GM18505 (cell line): ENCODE measurements around the gene CCDC194.
"Not testable (repeated sequence)": the region's sequence is repeated elsewhere in the genome, so short reads cannot be mapped to it uniquely, and the experiment has no call there.

Experiments used
- ATAC-seq: cut with Tn5 transposase; IDR thresholded peaks from one replicate; pipeline ENCODE4 v1.9.1; 2021; ENCODE audit not compliant: unreplicated experiment
- POLR2A ChIP-seq: IDR thresholded peaks from 4 replicates; pipeline ENCODE4 v1.6.1; 2011; ENCODE audit warnings: borderline replicate concordance; ENCODE audit not compliant: insufficient read depth, insufficient read length; ENCODE audit errors: extremely low read depth

The CCDC194 gene

GRCh38 chr19:17376935-17377600 lies 16.9 kb downstream of the CCDC194 start, which contains the start of gene PLVAP:
PLVAP (minus strand) TSS chr19:17377342; CDS start chr19:17377288, 54 bp downstream.
- no peak for TF ChIP-seq POLR2A

GRCh38 chr19:17370026-17370587 lies 23.9 kb downstream of the CCDC194 start:
- peak; percentile 77 for ATAC-seq
- TF ChIP-seq POLR2A, result no peak

More at GRCh38 chr19:17376935-17377600, 16.9 kb downstream of the CCDC194 start, which contains the start of gene PLVAP:
- no peak for ATAC-seq

- no peak for TF ChIP-seq POLR2A
- ATAC-seq, result no peak
These were observed 28.6 kb downstream of the CCDC194 start for GRCh38 chr19:17365361-17365760.

DNA sequence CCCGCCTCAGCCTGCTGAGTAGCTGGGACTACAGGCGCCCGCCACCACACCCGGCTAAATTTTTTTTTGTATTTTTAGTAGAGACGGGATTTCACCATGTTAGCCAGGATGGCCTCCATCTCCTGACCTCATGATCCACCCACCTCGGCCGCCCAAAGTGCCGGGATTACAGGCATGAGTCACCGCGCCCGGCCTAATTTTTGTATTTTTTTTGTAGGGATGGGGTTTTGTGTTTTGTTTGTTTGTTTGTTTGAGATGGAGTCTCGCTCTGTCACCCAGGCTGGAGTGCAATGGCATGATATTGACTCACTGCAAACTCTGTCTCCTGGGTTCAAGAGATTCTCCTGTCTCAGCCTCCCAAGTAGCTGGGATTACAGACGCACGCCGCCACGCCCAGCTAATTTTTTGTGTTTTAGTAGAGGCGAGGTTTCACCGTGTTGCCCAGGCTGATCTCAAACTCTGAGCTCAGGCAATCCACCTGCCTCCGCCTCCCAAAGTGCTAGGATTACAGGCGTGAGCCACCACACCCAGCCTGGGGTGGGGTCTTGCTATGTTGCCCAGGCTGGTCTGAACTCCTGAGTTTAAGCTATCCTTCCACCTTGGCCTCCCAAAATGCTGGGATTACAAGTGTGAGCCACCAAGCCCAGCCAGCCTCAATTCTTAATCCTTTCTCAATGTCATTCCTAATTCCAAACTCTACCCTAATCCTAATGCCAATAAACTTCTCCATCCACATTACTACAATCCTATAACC lies 30.0 kb downstream of the CCDC194 start:
- ATAC-seq, result not testable (repeated sequence)

- ATAC-seq, result no peak
- no peak for TF ChIP-seq POLR2A
These were observed 33.8 kb downstream of the CCDC194 start for GRCh38 chr19:17359905-17360800.

DNA sequence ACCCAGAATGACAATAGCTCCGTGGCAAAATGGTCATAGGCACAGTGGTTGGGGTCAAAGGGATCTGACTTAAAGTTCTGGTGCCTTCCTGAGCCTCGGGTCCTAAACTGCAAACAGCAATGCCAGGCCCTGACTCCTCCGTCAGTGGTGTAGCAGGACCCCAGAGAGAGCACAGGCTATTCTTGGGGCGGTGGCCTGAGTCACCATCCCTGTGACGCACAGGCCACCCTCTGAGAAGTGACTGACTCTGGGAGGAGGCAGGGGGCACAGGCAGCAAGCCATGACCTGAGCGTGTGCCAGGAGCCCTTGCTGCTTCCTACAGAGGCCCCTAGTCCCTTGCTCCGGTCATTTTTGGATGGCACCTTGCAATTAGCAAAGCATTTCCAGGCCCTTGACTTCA lies 35.6 kb downstream of the CCDC194 start:
- ATAC-seq, result no peak
- TF ChIP-seq POLR2A, result no peak

DNA sequence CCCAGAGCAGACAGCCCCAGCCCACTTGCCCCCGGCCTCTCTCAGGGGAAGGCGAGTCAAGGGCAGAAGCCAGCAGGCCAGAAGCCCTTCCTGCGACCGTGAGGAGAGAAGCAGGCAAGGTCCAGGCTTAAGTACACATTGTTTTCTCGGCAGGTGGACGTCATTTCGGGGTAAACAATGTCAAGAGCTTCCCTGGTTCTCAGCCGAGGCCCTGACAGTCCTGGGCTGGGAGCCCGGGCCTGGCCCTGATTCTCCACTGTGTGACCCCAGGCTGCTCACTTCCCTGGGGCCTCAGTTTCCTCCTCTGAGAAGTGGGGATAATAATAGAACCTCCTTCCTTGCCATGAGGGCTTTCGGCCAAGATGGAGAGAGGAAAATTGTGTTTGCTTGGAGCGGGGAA lies 36.3 kb downstream of the CCDC194 start:
- no peak for TF ChIP-seq POLR2A
- no peak for ATAC-seq

- no peak for ATAC-seq
- no peak for TF ChIP-seq POLR2A
These were observed 36.8 kb downstream of the CCDC194 start for GRCh38 chr19:17357078-17357666.

DNA sequence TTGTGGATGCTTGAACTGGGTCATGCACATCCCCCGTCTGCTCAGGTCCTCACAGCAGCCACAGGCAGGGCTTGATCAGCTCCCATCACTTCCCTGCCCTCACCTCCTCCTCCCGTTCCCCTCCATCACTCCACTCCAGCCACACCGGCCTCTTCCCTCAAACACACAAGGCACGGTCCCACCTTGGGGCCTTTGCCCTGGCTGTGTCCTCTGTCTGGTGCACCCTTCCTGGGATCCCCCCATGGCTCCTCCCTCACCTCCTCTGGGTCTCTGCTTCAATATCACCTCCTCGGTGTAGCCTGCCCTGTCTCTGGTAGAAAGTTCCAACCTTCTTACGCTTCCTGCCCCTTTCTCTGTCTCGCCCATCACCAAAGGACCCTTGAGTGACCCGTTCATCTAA lies 40.6 kb downstream of the CCDC194 start:
- TF ChIP-seq POLR2A, result no peak
- ATAC-seq, result no peak

DNA sequence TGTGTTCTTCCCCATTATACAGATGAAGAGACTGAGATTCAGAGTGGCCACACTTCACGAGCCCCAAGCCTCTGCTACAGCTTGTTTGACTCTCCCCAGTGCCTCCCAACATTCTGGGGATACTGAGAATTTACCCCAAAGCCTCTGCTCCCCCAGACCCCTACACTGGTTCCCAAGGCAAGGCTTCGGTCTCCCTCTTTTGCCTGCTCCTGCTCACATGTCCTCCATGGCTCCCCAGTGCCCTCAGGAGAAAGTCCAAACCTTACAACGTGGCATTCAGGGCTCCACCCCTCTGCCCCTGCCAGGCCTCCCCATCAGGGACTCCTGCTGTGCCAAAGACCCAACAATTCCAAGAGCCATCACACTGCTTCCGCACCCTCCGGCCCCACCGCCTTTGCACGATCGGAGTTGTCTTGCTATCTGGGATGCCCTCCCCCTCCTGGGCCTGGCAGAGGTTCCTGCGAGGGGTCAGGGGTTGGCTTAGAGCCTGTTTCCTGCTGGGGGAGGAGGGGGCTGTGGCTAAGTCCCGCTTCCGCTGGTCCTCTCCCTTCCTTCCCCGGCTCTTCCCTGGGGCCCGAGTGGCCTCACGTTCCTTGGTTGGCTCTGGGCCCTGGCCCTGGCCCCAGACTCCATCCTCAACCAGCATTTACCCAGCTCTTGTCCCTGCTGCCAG lies 41.3 kb downstream of the CCDC194 start:
- no peak for ATAC-seq
- TF ChIP-seq POLR2A, result no peak

- no peak for ATAC-seq
- TF ChIP-seq POLR2A, result no peak
These were observed 42.1 kb downstream of the CCDC194 start for GRCh38 chr19:17351815-17352435.

DNA sequence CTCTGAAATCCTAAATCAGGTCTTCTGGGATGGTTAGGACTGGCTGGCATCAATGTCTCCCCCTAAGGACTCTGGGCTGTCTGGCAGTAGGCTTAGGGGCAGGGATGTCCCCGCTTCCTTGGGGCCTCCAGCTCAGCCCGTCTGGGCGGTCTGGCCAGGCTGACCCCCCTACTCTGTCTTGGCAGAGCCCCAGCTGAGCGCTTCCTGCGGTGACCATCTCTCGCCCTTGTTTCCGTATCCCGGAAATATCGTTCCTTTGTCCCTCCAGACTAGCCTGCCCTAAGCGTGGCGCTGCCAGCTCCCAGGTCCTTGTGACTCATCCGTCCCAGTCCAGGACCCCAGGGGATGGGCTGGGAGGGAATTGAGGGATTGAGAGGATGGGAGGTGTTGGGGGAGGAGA lies 45.3 kb downstream of the CCDC194 start:
- ATAC-seq, result no peak
- TF ChIP-seq POLR2A, result no peak
